HepG2 (cell line): ENCODE results near the gene ABCD4. TPM values are rescaled to one million over a fixed set of nuclear protein-coding genes. Genes with fewer than 3 reads are reported as not detected.

ENCODE experiments used
- ATAC-seq: fragments of 200-7000 bp; cut with Tn5 transposase; 3 replicates; pipeline ENCODE4 v1.9.1; 2020; ENCODE audit warnings: mild to moderate bottlenecking, moderate library complexity
- BruUV-seq: library from RNA; stranded (reverse); fragments of 400-500 nt; replicated peaks from 2 replicates; lab custom pipeline; 2021; lab: Mats Ljungman, UMichigan
- CTCF ChIA-PET: fragments of 300-600 bp; formaldehyde crosslinking; extraction: SDS; loops from one replicate; lab custom pipeline; 2021; ENCODE audit warnings: low total read pairs, inconsistent platforms, low intra/inter-chr PET ratio; lab: Yijun Ruan, JAX
- POLR2A ChIA-PET: fragments of 350-600 bp; sonication (Branson Sonifier 250); formaldehyde crosslinking; loops from one replicate; lab custom pipeline; 2020; ENCODE audit warnings: antibody characterized with exemption, inconsistent platforms; lab: Yijun Ruan, JAX
- DNase-seq: peaks from one replicate; pipeline ENCODE4 v3.0.0-alpha.2; 2015; ENCODE audit warnings: low spot score
- FAIRE-seq: peaks from 3 replicates; lab custom pipeline; 2011; peaks lifted over from hg19 to GRCh38; lab: Jason Lieb, UNC
- H2AFZ ChIP-seq: one replicate; pipeline ENCODE4 v1.6.1; 2011; ENCODE audit warnings: low read length, inconsistent platforms
- H3K27ac ChIP-seq: fragments of 300-600 bp; 3 replicates; pipeline ENCODE4 v1.8.0; 2011; ENCODE audit warnings: mixed run types, mild to moderate bottlenecking, mixed read lengths, low read length, inconsistent platforms; ENCODE audit not compliant: insufficient read depth; ENCODE audit errors: extremely low read length
- H3K27me3 ChIP-seq, 2 experiments: fragments of 200-600 bp in 1 of 2; 2 replicates in 1 of 2; 3 replicates in 1 of 2; pipeline versions ENCODE4 v1.6.0 to v1.8.0; 2011; ENCODE audit warnings: low read length in 2 of 2, mild to moderate bottlenecking in 2 of 2, moderate library complexity in 2 of 2, inconsistent platforms in 1 of 2; ENCODE audit not compliant: insufficient read depth in 2 of 2, control insufficient read depth in 1 of 2
- H3K36me3 ChIP-seq, 2 experiments: fragments of 200-600 bp in 1 of 2; replicated peaks in 1 of 2; 2 replicates in 1 of 2; 3 replicates in 1 of 2; pipeline versions ENCODE4 v1.5.1 to v1.8.0; 2011; ENCODE audit warnings: low read length in 2 of 2, inconsistent platforms in 1 of 2; ENCODE audit not compliant: insufficient read depth in 2 of 2, control insufficient read depth in 1 of 2
- H3K4me1 ChIP-seq: 2 replicates; pipeline ENCODE4 v1.5.1; 2012; ENCODE audit warnings: low read length, inconsistent platforms; ENCODE audit not compliant: insufficient read depth
- H3K4me2 ChIP-seq: 2 replicates; pipeline ENCODE4 v1.6.0; 2011; ENCODE audit warnings: low read depth, low read length, inconsistent platforms
- H3K4me3 ChIP-seq, 3 experiments: fragments of 200-600 bp in 1 of 3; sonication (generic), shearing (Covaris generic) in 1 of 3; replicated peaks in 1 of 3; 2 replicates each; pipeline ENCODE4 v1.5.1; 2011 to 2016; ENCODE audit warnings: low read length in 3 of 3, inconsistent platforms in 2 of 3, low read depth in 2 of 3, mild to moderate bottlenecking in 2 of 3, control low read depth in 1 of 3, mixed read lengths in 1 of 3; ENCODE audit not compliant: insufficient read depth in 1 of 3
- H3K79me2 ChIP-seq: one replicate; pipeline ENCODE4 v1.6.1; 2011; ENCODE audit warnings: low read length, inconsistent platforms; ENCODE audit not compliant: insufficient read depth
- H3K9ac ChIP-seq: 2 replicates; pipeline ENCODE4 v1.6.0; 2011; ENCODE audit warnings: mild to moderate bottlenecking, low read depth, low read length, inconsistent platforms; ENCODE audit not compliant: insufficient read depth
- H3K9me3 ChIP-seq: 2 replicates; pipeline ENCODE4 v1.5.1; 2012; ENCODE audit warnings: mild to moderate bottlenecking, low read length
- H4K20me1 ChIP-seq: 2 replicates; pipeline ENCODE4 v1.6.0; 2011; ENCODE audit warnings: inconsistent platforms, mild to moderate bottlenecking, low read length, moderate library complexity; ENCODE audit not compliant: insufficient read depth
- AKAP8 ChIP-seq: sonication (generic); formaldehyde crosslinking; IDR thresholded peaks from 2 replicates; pipeline ENCODE4 v1.5.1; 2020; ENCODE audit warnings: mild to moderate bottlenecking, missing genetic modification reagents
- DR1 ChIP-seq: sonication (generic); formaldehyde crosslinking; IDR thresholded peaks from 2 replicates; pipeline ENCODE4 v1.8.0; 2021; ENCODE audit warnings: mild to moderate bottlenecking, missing genetic modification reagents, inconsistent platforms
- KLF11 ChIP-seq: IDR thresholded peaks from 2 replicates; pipeline ENCODE4 v1.6.1; 2016; ENCODE audit warnings: missing compliant biosample characterization
- PAX8 ChIP-seq: sonication (generic); formaldehyde crosslinking; IDR thresholded peaks from 2 replicates; pipeline ENCODE4 v1.8.0; 2022; ENCODE audit warnings: mild to moderate bottlenecking, missing genetic modification reagents, borderline replicate concordance
- RBAK ChIP-seq: sonication (generic); formaldehyde crosslinking; IDR thresholded peaks from 2 replicates; pipeline ENCODE4 v1.5.1; 2020; ENCODE audit warnings: mild to moderate bottlenecking, missing genetic modification reagents
- SMC3 ChIP-seq: IDR thresholded peaks from 2 replicates; pipeline ENCODE4 v1.6.1; 2011; ENCODE audit warnings: low read length, improper control_type of control experiment
- TAF1 ChIP-seq: sonication (generic); formaldehyde crosslinking; IDR thresholded peaks from 2 replicates; pipeline ENCODE4 v1.4.0; 2020; ENCODE audit warnings: missing genetic modification reagents
- U2AF1 ChIP-seq: fragments of 200-400 bp; formaldehyde crosslinking; optimal IDR thresholded peaks from 2 replicates; pipeline ENCODE3; 2017; ENCODE audit warnings: mild to moderate bottlenecking, low read depth, low read length
- ZNF225 ChIP-seq: sonication (generic); formaldehyde crosslinking; IDR thresholded peaks from 2 replicates; pipeline ENCODE4 v1.4.0; 2020; ENCODE audit warnings: mild to moderate bottlenecking, missing genetic modification reagents
- ZNF232 ChIP-seq: sonication (generic); formaldehyde crosslinking; IDR thresholded peaks from 2 replicates; pipeline ENCODE4 v1.4.0; 2020; ENCODE audit warnings: missing genetic modification reagents, borderline replicate concordance
- ZNF34 ChIP-seq: sonication (generic); formaldehyde crosslinking; IDR thresholded peaks from 2 replicates; pipeline ENCODE4 v1.4.0; 2020; ENCODE audit warnings: mild to moderate bottlenecking, missing genetic modification reagents, borderline replicate concordance
- ZNF484 ChIP-seq: sonication (generic); formaldehyde crosslinking; IDR thresholded peaks from 2 replicates; pipeline ENCODE4 v1.5.1; 2020; ENCODE audit warnings: mild to moderate bottlenecking, low read depth, missing genetic modification reagents, borderline replicate concordance
- ZNF562 ChIP-seq: sonication (generic); formaldehyde crosslinking; IDR thresholded peaks from 2 replicates; pipeline ENCODE4 v1.8.0; 2022; ENCODE audit warnings: missing genetic modification reagents, borderline replicate concordance
- ZNF598 ChIP-seq: sonication (generic); formaldehyde crosslinking; IDR thresholded peaks from 2 replicates; pipeline ENCODE4 v1.5.1; 2020; ENCODE audit warnings: mild to moderate bottlenecking, missing genetic modification reagents, borderline replicate concordance
- ZSCAN30 ChIP-seq: sonication (generic); formaldehyde crosslinking; IDR thresholded peaks from 2 replicates; pipeline ENCODE4 v1.5.0; 2020; ENCODE audit warnings: mild to moderate bottlenecking, missing genetic modification reagents
- WGBS: methylation state at CpG from one replicate; pipeline ENCODE4 v1.1.6; 2017; ENCODE audit warnings: low lambda C conversion rate; 5-methylcytosine and 5-hydroxymethylcytosine counted together
- in situ Hi-C: cut with HindIII; loops from 2 replicates; pipeline ENCODE4 v1.10.0; 2017; ENCODE audit warnings: low pct_unique_long_range_greater_than_20kb; ENCODE audit not compliant: extremely low pct_ligation_motif_present
- intact Hi-C: fragments of 100-400 bp; cut with micrococcal nuclease; formaldehyde crosslinking; loops from one replicate; pipeline ENCODE4 v1.10.0; 2022; ENCODE audit not compliant: unreplicated experiment
- polyA plus RNA-seq, 8 experiments: library from polyadenylated mRNA; depleted of rRNA in 3 of 8; stranded (reverse) in 7 of 8; unstranded in 1 of 8; fragments of >200 nt; fragmentation: Illumina TruSeq in 4 of 8; extraction: Trizol in 4 of 8; gene quantifications; 2 replicates each; pipeline versions ENCODE4 v1.2.1 to v1.2.3, GENCODE V29; 2011 to 2016; ENCODE audit warnings: low read depth in 4 of 8, missing spikeins in 1 of 8, mixed read lengths in 1 of 8; ENCODE audit not compliant: insufficient read depth in 1 of 8
- total RNA-seq, 5 experiments: library from RNA; depleted of rRNA; stranded (reverse); fragments of >200 nt; fragmentation: Illumina TruSeq; extraction: Trizol; gene quantifications; 2 replicates each; pipeline ENCODE4 v1.2.3, GENCODE V29; 2016; ENCODE audit warnings: low read depth in 1 of 5
- TF ChIP-seq, protein P1 (sequence below): sonication (generic); formaldehyde crosslinking; IDR thresholded peaks from 2 replicates; pipeline ENCODE4 v1.4.0; 2020; ENCODE audit warnings: mild to moderate bottlenecking, low read depth, missing genetic modification reagents
- TF ChIP-seq, protein P2 (sequence below): sonication (generic); formaldehyde crosslinking; IDR thresholded peaks from 2 replicates; pipeline ENCODE4 v1.4.0; 2020; ENCODE audit warnings: missing genetic modification reagents

ABCD4 gene
- total and polyA plus RNA-seq, 2 of the 13 experiments (the other 11 are each of a cell fraction or from before 2014, with no cell fraction given): 47.5 to 50.5 TPM

GRCh38 chr14:74260525-74261233 is 42.1 kb downstream of the ABCD4 start (continued):
- no peak for TF ChIP-seq DR1 (CRISPR knock-in tag)
- no peak for TF ChIP-seq AKAP8

DNA sequence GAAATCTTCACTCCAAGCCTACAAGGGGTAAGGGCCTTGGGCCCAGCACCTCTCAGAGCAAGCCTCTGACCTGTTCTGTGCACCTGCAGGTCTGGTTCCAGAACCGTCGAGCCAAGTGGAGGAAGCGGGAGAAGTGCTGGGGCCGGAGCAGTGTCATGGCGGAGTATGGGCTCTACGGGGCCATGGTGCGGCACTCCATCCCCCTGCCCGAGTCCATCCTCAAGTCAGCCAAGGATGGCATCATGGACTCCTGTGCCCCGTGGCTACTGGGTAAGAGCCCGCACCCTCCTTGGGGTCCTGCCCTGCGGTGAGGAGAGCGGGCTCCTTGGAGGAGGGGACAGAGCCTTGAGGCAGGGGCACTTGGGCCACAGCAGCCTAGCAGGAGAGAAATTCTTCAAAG is 43.2 kb downstream of the ABCD4 start:
- H3K9me3 ChIP-seq: no peaks in the 10 kb centered on the region
- no peak overlapping the region for H3K9ac ChIP-seq
- 91% methylated on average over 6 of the region's 12 CpGs for WGBS
- ChIA-PET CTCF (no interaction called here), POLR2A (no interaction called here)
- TF ChIP-seq RBAK (CRISPR knock-in tag) (no peak), ZNF598 (CRISPR knock-in tag) (no peak), ZNF484 (CRISPR knock-in tag) (no peak), TAF1 (CRISPR knock-in tag) (no peak), ZNF562 (CRISPR knock-in tag) (no peak), PAX8 (CRISPR knock-in tag) (no peak), ZNF34 (CRISPR knock-in tag) (no peak), ZNF232 (no peak), KLF11 (no peak), ZSCAN30 (no peak), ZNF225 (CRISPR knock-in tag) (no peak), SMC3 (no peak), U2AF1 (no peak)
- TF ChIP-seq, protein P1, sequence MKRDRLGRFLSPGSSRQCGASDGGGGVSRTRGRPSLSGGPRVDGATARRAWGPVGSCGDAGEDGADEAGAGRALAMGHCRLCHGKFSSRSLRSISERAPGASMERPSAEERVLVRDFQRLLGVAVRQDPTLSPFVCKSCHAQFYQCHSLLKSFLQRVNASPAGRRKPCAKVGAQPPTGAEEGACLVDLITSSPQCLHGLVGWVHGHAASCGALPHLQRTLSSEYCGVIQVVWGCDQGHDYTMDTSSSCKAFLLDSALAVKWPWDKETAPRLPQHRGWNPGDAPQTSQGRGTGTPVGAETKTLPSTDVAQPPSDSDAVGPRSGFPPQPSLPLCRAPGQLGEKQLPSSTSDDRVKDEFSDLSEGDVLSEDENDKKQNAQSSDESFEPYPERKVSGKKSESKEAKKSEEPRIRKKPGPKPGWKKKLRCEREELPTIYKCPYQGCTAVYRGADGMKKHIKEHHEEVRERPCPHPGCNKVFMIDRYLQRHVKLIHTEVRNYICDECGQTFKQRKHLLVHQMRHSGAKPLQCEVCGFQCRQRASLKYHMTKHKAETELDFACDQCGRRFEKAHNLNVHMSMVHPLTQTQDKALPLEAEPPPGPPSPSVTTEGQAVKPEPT: no peak
- TF ChIP-seq, protein P2, sequence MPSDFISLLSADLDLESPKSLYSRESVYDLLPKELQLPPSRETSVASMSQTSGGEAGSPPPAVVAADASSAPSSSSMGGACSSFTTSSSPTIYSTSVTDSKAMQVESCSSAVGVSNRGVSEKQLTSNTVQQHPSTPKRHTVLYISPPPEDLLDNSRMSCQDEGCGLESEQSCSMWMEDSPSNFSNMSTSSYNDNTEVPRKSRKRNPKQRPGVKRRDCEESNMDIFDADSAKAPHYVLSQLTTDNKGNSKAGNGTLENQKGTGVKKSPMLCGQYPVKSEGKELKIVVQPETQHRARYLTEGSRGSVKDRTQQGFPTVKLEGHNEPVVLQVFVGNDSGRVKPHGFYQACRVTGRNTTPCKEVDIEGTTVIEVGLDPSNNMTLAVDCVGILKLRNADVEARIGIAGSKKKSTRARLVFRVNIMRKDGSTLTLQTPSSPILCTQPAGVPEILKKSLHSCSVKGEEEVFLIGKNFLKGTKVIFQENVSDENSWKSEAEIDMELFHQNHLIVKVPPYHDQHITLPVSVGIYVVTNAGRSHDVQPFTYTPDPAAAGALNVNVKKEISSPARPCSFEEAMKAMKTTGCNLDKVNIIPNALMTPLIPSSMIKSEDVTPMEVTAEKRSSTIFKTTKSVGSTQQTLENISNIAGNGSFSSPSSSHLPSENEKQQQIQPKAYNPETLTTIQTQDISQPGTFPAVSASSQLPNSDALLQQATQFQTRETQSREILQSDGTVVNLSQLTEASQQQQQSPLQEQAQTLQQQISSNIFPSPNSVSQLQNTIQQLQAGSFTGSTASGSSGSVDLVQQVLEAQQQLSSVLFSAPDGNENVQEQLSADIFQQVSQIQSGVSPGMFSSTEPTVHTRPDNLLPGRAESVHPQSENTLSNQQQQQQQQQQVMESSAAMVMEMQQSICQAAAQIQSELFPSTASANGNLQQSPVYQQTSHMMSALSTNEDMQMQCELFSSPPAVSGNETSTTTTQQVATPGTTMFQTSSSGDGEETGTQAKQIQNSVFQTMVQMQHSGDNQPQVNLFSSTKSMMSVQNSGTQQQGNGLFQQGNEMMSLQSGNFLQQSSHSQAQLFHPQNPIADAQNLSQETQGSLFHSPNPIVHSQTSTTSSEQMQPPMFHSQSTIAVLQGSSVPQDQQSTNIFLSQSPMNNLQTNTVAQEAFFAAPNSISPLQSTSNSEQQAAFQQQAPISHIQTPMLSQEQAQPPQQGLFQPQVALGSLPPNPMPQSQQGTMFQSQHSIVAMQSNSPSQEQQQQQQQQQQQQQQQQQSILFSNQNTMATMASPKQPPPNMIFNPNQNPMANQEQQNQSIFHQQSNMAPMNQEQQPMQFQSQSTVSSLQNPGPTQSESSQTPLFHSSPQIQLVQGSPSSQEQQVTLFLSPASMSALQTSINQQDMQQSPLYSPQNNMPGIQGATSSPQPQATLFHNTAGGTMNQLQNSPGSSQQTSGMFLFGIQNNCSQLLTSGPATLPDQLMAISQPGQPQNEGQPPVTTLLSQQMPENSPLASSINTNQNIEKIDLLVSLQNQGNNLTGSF (CRISPR knock-in tag): no peak
- BruUV-seq: no TSS peak
- H2AFZ ChIP-seq: no peak overlapping the region
- no peak for DNase-seq
- H3K79me2 ChIP-seq: no peaks in the 10 kb centered on the region
- H3K4me2 ChIP-seq: no peak overlapping the region
- in situ Hi-C loops (loop anchor here (5.0 kb wide), 1 partner anchor 42 kb away; no protein-coding TSS in a partner anchor), intact Hi-C loops (no loop called here)
- H4K20me1 ChIP-seq: no peaks in the 10 kb centered on the region
- no peak for ATAC-seq
- no peak for FAIRE-seq
- peaks cover 10% of the 10 kb centered on the region for H3K4me1 ChIP-seq
- H3K4me3 ChIP-seq: no peak overlapping the region
- H3K27ac ChIP-seq: no peak overlapping the region
- peaks cover 9 to 57% of the 10 kb centered on the region in 2 experiments; a peak in 4 of 5 replicates for H3K27me3 ChIP-seq
- H3K36me3 ChIP-seq: no peaks in the 10 kb centered on the region
